NB4 (cell line): ENCODE results near the gene DPYSL5.

Experiments used
- DNase-seq: peaks from one replicate; pipeline ENCODE4 v3.0.0; 2010; ENCODE audit warnings: low read depth
- H3K4me3 ChIP-seq: one replicate; pipeline ENCODE4 v1.5.1; 2011; ENCODE audit warnings: mild to moderate bottlenecking, low read depth, low read length, moderate library complexity
- CTCF ChIP-seq: IDR thresholded peaks from one replicate; pipeline ENCODE4 v1.5.1; 2012; ENCODE audit warnings: low read depth, low read length
- MAX ChIP-seq: IDR thresholded peaks from 2 replicates; pipeline ENCODE4 v1.6.1; 2011; ENCODE audit warnings: low read depth, low read length
- MYC ChIP-seq: IDR thresholded peaks from 2 replicates; pipeline ENCODE4 v1.6.1; 2011; ENCODE audit warnings: low read depth, low read length
- POLR2A ChIP-seq: IDR thresholded peaks from 2 replicates; pipeline ENCODE4 v1.6.1; 2011; ENCODE audit warnings: mild to moderate bottlenecking; ENCODE audit not compliant: insufficient read length; ENCODE audit errors: extremely low read depth

DPYSL5 gene

GRCh38 chr2:26847307-26847654, 651 bp upstream of the DPYSL5 start:
- peak; percentile 15 for DNase-seq
- TF ChIP-seq CTCF: no peak
- no peak for TF ChIP-seq MYC
- TF ChIP-seq MAX: no peak
- no peak for TF ChIP-seq POLR2A
- no peak overlapping the region for H3K4me3 ChIP-seq

DNA sequence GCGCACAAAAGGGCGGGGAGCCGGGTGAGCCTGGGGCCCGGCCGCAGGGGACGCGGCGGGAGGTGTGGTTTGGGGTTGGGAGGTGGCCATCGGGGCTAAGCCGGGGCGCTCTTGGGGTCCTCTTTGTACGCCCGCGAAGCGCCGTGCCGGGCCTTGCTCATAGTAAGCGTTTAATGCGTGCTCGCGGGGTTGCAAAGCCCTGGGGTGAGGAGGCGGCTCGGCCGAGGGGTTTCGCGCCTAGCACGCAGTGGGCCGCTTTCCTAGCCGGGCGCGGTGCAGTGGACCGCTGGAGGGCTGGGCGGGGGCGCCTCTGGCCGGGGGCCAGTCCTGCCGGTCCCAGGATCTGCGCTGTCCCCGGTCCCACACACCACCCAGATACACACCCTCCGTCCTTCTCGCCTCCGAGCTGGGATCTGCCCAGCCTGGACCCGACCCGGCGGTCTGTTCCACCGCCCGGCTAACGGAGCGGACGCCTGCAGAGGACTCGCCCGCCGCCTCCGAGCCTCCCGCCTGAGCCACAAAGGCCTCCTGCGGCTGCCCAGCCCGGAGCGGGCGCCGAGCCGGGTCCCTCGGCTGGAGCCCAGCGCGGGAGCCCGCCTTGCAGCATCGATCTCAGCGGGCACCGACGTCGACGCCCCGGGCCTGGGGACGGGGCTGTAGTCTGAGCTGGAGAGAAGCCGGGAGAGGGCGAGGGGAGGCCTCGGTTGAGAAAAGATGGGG, 564 bp downstream of the DPYSL5 start:
- H3K4me3 ChIP-seq: no peak overlapping the region
- TF ChIP-seq CTCF: no peak
- no peak for TF ChIP-seq MYC
- no peak for TF ChIP-seq MAX
- no peak for TF ChIP-seq POLR2A
- DNase-seq: peak; percentile 49

DNA sequence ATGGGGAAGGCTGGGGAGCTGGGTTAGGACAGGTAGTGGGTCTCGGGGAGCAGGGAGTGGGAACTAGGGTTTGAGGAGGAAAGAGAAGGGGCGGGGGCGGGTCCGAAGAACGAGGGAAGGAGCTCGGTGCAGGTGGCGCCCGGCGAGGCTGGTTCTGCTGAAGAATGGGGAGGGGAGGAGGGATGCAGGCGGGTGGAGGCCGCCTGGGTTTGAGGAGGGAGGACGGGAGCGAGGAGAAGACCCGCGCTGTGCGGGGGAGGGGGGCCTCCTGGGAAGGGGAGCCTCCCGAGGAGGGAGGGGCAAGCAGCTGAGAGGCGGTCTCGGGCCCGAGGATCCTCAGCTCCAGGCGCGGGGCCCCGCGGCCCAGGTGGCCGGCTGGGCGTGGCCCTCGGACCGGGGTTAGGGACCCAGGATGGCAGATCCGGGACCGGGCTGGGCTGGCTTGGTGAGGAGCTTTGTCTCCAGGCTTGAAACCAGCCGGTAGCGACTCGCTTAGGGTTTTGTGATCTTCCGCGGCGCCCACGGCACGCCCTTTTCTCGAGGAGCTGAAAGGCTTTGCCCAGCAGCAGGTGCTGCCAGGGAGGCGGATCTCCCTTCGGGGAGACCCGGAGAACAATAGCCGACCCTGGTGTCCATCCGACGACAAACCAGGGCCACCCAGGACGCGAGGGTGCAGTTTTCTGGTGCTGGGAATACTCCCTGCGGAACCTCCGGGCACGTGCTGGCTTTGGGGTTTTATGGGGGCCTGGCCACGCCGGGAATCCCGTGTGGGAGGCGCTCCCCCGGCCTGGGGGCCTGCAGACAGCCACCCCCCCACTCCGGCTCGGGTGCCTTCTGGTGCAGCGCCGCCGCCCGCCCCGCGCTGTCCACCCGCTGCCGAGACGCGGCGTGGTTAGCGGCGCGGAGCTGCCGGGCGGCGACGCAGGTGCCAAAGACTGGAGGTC, 1.4 kb downstream of the DPYSL5 start:
- peak; percentile 16 for DNase-seq
- no peak for TF ChIP-seq MAX
- no peak for TF ChIP-seq MYC
- no peak for TF ChIP-seq POLR2A
- no peak for TF ChIP-seq CTCF
- no peak overlapping the region for H3K4me3 ChIP-seq

DNA sequence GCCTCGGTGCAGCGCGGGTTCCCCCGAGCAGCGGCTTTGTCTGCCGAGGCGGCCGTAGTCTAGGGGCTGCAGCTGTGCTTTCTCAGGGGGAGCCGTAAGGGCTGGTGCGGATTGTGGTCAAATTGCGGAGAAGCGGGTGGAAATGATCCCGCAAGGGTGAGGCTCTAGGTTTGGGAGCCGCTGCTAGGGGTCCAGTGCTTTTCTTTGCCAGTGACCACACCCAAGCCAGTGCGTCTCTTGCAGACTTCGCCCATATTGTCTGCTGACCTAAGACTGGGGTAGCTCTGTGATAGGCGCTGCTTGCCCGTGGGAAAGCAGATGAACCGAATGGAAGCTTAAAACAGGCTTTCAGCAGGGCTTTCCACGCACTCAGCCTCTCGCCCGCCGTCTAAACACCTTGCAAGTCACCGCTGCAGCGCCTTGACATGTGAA, 2.1 kb downstream of the DPYSL5 start:
- peak; percentile 13 for DNase-seq
- no peak overlapping the region for H3K4me3 ChIP-seq
- TF ChIP-seq CTCF: no peak
- no peak for TF ChIP-seq POLR2A
- no peak for TF ChIP-seq MYC
- no peak for TF ChIP-seq MAX

- TF ChIP-seq CTCF (no peak), MYC (no peak), POLR2A (no peak), MAX (no peak)
- DNase-seq: peak; percentile 29
- no peak overlapping the region for H3K4me3 ChIP-seq
These were observed 2.6 kb downstream of the DPYSL5 start for GRCh38 chr2:26850505-26850904.
